Measurements from ENCODE around the gene APBB1. TPM values are rescaled to one million over a fixed set of nuclear protein-coding genes. Genes with fewer than 3 reads are reported as not detected.

Gene APBB1
- total RNA-seq, 2 donors from 2014 or later, result 40.0 to 63.6 TPM

- no peaks in the 10 kb centered on the region for H3K9me3 ChIP-seq
- no peaks in the 10 kb centered on the region for H3K27me3 ChIP-seq (replicated peaks; ENCODE audit: insufficient read depth)
- H3K36me3 ChIP-seq, result no peaks in the 10 kb centered on the region
- no peak overlapping the region for H3K4me3 ChIP-seq
- peaks cover 4 to 25% of the 10 kb centered on the region in 2 donors for H3K4me1 ChIP-seq (ENCODE audit: control insufficient read depth in 1 of 2, low read depth in 2 of 2)
- no peak for DNase-seq (ENCODE audit: low spot score)
- H3K27ac ChIP-seq, result no peak overlapping the region
- ATAC-seq (ENCODE audit: insufficient number of reproducible peaks, low FRiP score, low read depth), result no peak
- TF ChIP-seq CTCF (IDR thresholded peaks at IDR 0.05), result no peak
Measured at GRCh38 chr11:6365659-6366058, 53.2 kb downstream of the APBB1 start.

- Histone ChIP-seq H3K4me1 (ENCODE audit: control insufficient read depth in 1 of 2, low read depth in 2 of 2) (peaks cover 5 to 31% of the 10 kb centered on the region in 2 donors), H3K27me3 (replicated peaks; ENCODE audit: insufficient read depth) (no peaks in the 10 kb centered on the region), H3K27ac (peak overlapping the region; percentile 77 to 94), H3K9me3 (no peaks in the 10 kb centered on the region), H3K36me3 (no peaks in the 10 kb centered on the region), H3K4me3 (peak overlapping the region; percentile 36)
- peak; percentile 72 for DNase-seq (ENCODE audit: low spot score)
- TF ChIP-seq CTCF (IDR thresholded peaks at IDR 0.05), result peak; percentile 90
- peak; percentile 85 for ATAC-seq (ENCODE audit: insufficient number of reproducible peaks, low FRiP score, low read depth)
Measured at GRCh38 chr11:6362873-6363678, 55.8 kb downstream of the APBB1 start.

- TF ChIP-seq CTCF (IDR thresholded peaks at IDR 0.05), result no peak
- peak; percentile 90 for DNase-seq (ENCODE audit: low spot score)
- Histone ChIP-seq H3K27me3 (replicated peaks; ENCODE audit: insufficient read depth) (no peaks in the 10 kb centered on the region), H3K4me1 (ENCODE audit: control insufficient read depth in 1 of 2, low read depth in 2 of 2) (peaks cover 12 to 39% of the 10 kb centered on the region in 2 donors), H3K27ac (peak overlapping the region; percentile 77 to 94), H3K36me3 (no peaks in the 10 kb centered on the region), H3K4me3 (peak overlapping the region; percentile 36), H3K9me3 (no peaks in the 10 kb centered on the region)
- ATAC-seq (ENCODE audit: insufficient number of reproducible peaks, low FRiP score, low read depth), result peak; percentile 92
Measured at GRCh38 chr11:6362185-6362872, 56.6 kb downstream of the APBB1 start.

- Histone ChIP-seq H3K4me3 (no peak overlapping the region), H3K36me3 (no peaks in the 10 kb centered on the region), H3K27me3 (replicated peaks; ENCODE audit: insufficient read depth) (no peaks in the 10 kb centered on the region), H3K27ac (peak overlapping the region in 1 of 2 donors; percentile 20), H3K4me1 (ENCODE audit: control insufficient read depth in 1 of 2, low read depth in 2 of 2) (peaks cover 18 to 53% of the 10 kb centered on the region in 2 donors), H3K9me3 (no peaks in the 10 kb centered on the region)
- ATAC-seq (ENCODE audit: insufficient number of reproducible peaks, low FRiP score, low read depth), result no peak
- DNase-seq (ENCODE audit: low spot score), result no peak
- TF ChIP-seq CTCF (IDR thresholded peaks at IDR 0.05), result no peak
Measured at GRCh38 chr11:6360183-6360582, 58.7 kb downstream of the APBB1 start.

- Histone ChIP-seq H3K27ac (peak overlapping the region; percentile 85 to 89), H3K9me3 (no peaks in the 10 kb centered on the region), H3K27me3 (replicated peaks; ENCODE audit: insufficient read depth) (no peaks in the 10 kb centered on the region), H3K4me1 (ENCODE audit: control insufficient read depth in 1 of 2, low read depth in 2 of 2) (peaks cover 17 to 32% of the 10 kb centered on the region in 2 donors), H3K4me3 (peak overlapping the region; percentile 4), H3K36me3 (no peaks in the 10 kb centered on the region)
- DNase-seq (ENCODE audit: low spot score), result peak; percentile 76
- peak; percentile 92 for ATAC-seq (ENCODE audit: insufficient number of reproducible peaks, low FRiP score, low read depth)
- TF ChIP-seq CTCF (IDR thresholded peaks at IDR 0.05), result no peak
Measured at GRCh38 chr11:6357222-6357621, 61.7 kb downstream of the APBB1 start.

All from thoracic aorta (tissue), 2 donors.